Stimulated activated CD8-positive, alpha-beta memory T cell treated with anti-CD3 and anti-CD28 coated beads, Interleukin-15, amount 100 ng/mL, for 4 hours (primary cell): ENCODE data around the gene SHISA5.

ENCODE experiments used
- DNase-seq, 2 donors: peaks; one replicate each; pipeline ENCODE4 v3.0.0-alpha.2; 2020; ENCODE audit warnings: low read depth in 2 of 2

SHISA5 gene

GRCh38 chr3:48459773-48460516 is 44.0 kb downstream of the SHISA5 start:
- no peak for DNase-seq

DNA sequence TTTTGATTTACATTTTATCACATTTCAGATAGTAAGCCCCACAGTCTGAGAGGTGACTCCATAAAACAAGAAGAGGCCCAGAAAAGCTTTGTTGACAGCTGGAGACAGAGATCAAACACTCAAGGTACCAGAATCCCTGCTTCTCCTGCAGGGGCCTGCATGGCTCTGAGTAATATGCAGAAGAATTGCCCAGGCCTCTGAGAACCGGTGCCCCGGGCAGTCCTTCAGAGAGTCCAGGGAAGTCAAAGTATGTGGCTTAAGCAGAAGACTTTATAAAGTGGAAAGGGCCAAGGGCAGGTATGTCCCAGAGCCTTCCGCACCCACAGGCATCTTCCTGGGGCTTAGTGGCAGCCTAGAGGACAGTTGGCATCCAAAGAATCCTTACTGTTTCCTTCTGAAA is 44.6 kb downstream of the SHISA5 start:
- DNase-seq: no peak

GRCh38 chr3:48456456-48456855 is 47.5 kb downstream of the SHISA5 start:
- no peak for DNase-seq

DNA sequence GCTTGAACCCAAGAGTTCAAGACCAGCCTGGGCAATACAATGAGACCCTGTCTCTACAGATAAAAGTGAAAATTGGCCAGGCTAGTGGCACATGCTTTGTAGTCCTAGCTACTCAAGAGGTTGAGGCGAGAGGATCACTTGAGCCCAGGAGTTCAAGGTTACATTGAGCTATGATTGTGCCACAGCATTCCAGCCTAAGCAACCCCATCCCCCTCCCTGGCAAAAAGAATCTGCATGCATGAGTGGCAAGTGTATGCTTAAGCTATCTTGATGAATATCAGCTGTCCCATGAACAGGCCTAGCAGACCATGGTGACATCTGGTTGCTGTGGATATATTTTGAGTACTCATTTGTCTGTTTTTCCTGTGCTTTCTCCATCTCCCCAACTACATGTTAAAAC is 52.7 kb downstream of the SHISA5 start:
- no peak for DNase-seq

GRCh38 chr3:48446425-48447193 is 57.4 kb downstream of the SHISA5 start, which contains the start of gene ATRIP:
Gene ATRIP, plus strand, starts transcription at chr3:48446737. Its CDS starts 109 bp downstream, at chr3:48446846.
- peak; percentile 63 to 77 for DNase-seq

- no peak for DNase-seq
Observed at GRCh38 chr3:48446043-48446424, 57.9 kb downstream of the SHISA5 start.

- no peak for DNase-seq
Observed at GRCh38 chr3:48445277-48445882, 58.6 kb downstream of the SHISA5 start.

- DNase-seq: no peak
Observed at GRCh38 chr3:48441940-48442339, 62.0 kb downstream of the SHISA5 start.

DNA sequence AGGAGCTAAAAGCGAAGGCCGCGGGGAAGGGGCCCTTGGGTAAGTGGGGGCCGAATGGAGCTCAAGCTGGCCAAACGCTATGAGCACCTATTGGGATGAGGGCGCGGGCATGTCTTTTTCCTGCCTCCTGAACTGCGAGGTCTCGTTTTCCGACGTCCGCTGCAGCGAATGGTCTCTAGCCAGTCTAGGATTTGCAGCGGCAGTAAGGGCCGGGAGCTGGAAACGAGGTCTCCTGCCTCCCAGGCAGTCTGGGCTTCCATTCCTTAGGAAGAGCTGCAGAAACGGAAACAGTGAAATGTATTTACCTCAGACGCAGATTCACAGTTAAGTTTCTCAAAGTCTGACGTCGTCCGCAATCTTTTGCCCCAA is 63.4 kb downstream of the SHISA5 start:
- no peak for DNase-seq

DNA sequence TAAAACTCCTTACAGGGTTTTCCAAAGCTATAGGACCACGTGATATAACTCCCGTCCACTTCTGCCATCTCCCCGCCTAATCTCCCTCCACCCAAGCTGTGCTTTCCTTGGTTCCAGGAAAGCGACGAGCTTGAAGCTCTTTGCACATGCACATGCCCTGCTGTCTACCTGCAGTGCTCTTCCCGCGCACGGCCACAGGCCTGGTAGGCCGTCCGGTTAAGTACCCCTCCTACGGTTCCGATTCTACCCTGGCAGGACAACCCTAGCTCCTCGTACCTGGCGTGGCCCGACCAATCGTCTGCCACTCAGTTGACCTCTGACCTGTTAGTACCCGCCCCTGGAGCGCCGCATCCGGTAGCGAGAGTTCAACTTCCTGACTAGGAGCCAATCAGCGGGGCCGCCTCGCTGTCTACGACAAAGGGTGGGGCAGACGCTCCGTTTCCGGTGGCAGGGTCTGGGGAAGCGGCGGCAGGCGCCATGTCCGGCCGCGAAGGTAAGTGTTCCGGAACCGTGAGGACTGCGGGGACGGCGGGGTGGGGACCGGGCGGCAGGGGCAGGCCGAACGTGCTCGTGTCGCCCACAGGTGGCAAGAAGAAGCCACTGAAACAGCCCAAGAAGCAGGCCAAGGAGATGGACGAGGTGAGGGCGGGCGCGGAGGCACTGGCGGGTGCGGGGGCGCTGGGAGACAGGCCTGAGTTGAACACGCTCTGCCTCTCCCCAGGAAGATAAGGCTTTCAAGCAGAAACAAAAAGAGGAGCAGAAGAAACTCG is 64.0 kb downstream of the SHISA5 start, which contains the start of the genes CCDC51 and TMA7:
TSS of gene CCDC51 (minus strand) at position 300 of the 770 bp plus-strand sequence. CDS start 4,991 bp downstream, outside the sequence.
TSS of gene TMA7 (plus strand) at position 438 of the 770 bp plus-strand sequence. CDS start at position 478, 40 bp downstream.
- DNase-seq: peak; percentile 95 to 97

DNA sequence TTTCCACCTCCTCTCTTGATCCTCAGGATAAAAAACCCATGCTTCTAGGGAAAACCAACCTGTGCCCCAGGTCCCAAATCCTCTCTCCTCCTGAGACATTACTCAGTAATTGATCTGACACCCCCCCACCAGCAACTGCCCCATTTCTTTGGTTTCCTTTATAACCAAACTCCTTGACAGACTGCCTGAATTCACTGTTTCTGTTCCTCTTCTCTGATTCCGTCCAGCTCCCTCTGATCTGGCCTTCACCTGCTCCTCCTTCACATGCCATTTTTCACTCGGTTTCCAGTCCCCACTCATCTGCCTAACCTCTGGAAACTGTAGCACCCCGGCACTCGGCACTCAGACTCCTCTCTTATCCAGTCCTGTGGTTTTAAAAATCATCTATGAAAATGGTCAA is 66.2 kb downstream of the SHISA5 start:
- no peak for DNase-seq

DNA sequence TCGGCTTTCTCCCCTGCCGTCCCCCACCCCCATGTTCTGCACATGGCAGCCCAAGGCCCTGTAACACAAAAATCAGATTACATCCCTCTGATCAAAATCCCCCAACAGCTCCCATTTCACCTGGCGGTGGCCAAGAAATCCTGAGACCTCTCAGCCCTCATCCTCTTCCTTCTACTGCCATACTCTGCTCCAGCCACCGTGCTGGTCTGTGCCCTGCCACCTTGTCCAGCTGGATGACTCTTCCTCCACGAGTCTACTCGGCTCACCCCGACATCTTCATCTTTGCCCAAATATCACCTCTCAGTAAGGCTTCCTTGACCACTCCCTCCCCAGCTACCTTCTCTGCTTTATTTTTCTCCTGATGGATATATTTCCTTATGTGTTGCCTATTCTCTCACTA is 67.1 kb downstream of the SHISA5 start:
- no peak for DNase-seq

DNA sequence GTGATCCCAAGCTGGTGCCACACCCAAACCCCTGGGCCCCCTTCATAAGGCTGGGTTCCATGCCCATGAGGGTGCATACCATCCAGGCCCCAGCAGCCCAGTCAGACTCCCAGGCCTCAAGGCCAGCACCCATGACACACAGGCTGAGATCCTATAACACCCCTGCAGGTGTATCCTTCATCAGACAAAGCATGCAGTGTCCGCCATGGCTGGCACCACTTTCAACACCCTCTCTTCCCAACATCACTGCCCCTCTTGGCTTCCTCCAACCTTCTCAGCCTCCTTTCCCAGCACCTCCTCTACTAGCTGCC is 67.5 kb downstream of the SHISA5 start:
- no peak for DNase-seq

DNA sequence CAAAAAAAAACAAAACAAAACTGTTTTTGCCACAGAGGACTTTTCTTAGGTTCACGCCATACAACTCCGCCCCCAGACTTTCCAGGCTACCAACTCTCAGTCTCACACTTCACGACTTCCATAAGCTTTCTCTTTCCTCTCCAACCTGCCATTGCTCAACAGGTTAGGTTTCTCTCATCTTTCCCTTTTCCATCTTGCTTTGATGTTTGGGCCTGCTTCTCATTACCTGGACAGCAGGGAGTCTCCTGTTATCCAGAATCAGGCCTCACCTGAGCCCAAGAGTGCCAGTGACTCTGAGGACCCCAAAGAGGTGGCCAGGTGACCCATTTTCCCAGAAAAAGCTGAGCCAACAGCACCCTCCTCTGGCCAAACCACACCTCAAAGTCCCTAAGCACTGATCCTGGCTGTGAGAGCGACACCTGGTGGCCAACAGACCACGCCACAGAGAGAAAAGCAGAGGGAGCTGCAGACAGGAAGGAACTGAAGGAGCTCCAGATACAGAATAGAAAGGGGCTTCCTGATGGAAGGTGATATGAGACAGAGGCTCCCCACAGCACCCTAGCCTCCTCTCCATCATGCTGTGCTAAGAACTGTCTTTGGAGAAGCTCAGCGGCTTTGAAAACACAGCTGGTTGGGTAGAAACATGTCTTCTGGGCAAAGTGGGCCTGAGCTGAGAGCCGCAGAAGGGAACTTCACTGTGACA is 68.0 kb downstream of the SHISA5 start:
- peak; percentile 50 to 72 for DNase-seq

DNA sequence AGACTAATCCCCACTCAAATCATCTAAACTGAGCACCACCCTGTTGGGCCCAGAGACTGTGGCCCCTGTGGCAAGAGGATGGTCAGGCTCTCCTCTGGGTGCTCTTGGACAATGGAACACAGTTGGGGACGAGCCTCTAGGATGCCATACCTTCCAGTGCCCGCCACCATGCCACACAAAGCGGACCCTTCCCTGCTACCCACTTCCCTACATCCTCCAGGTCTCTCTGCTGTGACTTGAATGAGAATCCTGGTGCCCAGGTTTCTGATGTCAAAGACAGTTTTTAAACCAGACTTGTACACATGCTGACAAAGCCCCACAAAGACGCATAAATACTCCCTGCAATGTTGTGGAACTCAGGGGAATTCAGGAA is 68.8 kb downstream of the SHISA5 start:
- DNase-seq: no peak

GRCh38 chr3:48434591-48435222 is 69.3 kb downstream of the SHISA5 start:
- DNase-seq: no peak

GRCh38 chr3:48433472-48434118 is 70.4 kb downstream of the SHISA5 start:
- no peak for DNase-seq

DNA sequence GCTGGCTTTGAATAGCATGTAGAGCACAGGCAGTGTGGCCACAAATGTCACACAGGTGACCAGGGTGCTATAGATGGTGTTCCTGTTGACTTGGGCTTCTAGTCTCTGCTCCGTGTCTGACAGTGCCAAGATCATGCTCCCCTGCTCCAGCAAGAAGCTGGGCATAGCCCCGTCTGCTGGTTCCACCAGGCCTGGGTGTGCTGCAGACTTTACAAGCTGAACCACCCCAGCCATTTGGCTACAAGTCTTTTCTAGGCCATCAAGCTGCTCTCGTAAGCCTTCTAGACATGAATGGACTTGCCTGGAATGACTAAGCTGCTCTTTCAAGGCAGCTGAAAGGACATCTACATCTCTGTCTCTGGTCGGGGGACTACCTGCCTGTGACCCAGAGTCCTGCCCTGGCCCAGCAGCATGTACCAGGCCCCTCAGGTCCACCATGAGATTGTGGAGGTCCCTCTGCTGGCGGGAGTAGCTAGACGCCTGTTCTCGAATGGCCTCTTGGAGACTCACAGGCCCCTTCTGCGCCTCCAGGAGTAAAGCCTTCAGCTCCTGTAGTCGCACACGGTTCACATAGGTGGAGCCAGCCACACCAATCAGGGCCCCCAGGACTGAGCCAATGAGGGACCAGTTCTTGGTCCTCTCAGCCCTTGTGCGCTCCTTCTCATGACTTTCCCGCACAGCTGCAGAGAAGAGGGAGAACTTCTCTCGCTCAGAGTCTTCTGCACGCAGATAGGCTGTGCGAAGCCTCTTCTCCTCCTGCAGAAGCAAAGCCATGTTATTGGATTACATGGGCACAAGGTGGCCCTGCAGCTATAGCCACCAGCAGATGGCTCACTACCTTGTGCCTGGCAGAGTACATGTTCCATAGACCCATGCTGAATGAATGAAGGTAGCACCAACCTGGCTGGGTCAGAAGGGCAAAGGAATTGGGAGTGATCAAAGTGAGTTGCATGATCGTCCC is 71.3 kb downstream of the SHISA5 start:
- no peak for DNase-seq
